Tibial nerve (tissue), 3 donors: ENCODE data around the gene SIRT1.

Experiments used
- CTCF ChIP-seq, 5 experiments: fragments of 200-600 bp in 3 of 5; fragments of 450-650 bp in 2 of 5; sonication (generic) in 3 of 5; IDR thresholded peaks; one replicate each; pipeline ENCODE4 v1.5.1; 2016 to 2019; ENCODE audit warnings: antibody characterized with exemption in 5 of 5, mild to moderate bottlenecking in 3 of 5, moderate library complexity in 2 of 5
- POLR2A ChIP-seq, 2 donors: fragments of 450-650 bp; IDR thresholded peaks; one replicate each; pipeline ENCODE4 v1.6.1; 2017; ENCODE audit warnings: antibody characterized with exemption in 2 of 2, mild to moderate bottlenecking in 2 of 2, moderate library complexity in 2 of 2

DNA sequence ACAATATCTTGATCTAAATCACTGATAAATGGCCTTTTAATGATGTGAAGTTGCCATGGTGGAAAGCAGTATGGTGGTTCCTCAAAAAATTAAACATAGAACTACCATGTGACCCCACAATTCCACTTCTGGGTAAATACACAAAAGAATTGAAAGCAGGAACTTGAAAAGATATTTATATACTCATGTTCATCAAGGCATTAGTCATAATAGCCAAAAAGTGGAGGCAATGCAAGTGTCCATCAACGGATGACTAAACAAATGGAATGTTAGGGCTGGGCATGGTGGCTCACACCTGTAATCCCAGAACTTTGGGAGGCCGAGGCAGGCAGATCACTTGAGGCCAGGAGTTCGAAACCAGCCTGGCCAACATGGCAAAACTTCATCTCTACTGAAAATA, 44.5 kb upstream of the SIRT1 start:
- TF ChIP-seq CTCF (IDR thresholded peaks at IDR 0.05) (no peak), POLR2A (IDR thresholded peaks at IDR 0.05) (no peak)
